HUES64 (cell line): Measurements from ENCODE around the gene CBY2.

Experiments used
- H3K27ac ChIP-seq: 2 replicates; pipeline ENCODE4 v1.7.0; 2013; ENCODE audit warnings: low read depth, low read length, inconsistent platforms
- H3K27me3 ChIP-seq: 2 replicates; pipeline ENCODE4 v1.6.1; 2013; ENCODE audit warnings: mild to moderate bottlenecking, low read length; ENCODE audit not compliant: insufficient read depth
- H3K36me3 ChIP-seq: 2 replicates; pipeline ENCODE4 v1.6.1; 2013; ENCODE audit warnings: mild to moderate bottlenecking, low read length; ENCODE audit not compliant: insufficient read depth
- H3K4me1 ChIP-seq: 2 replicates; pipeline ENCODE4 v1.6.1; 2013; ENCODE audit warnings: mild to moderate bottlenecking, low read length, moderate library complexity; ENCODE audit not compliant: insufficient read depth
- H3K4me3 ChIP-seq: 2 replicates; pipeline ENCODE4 v1.5.1; 2013; ENCODE audit warnings: mild to moderate bottlenecking, low read length, moderate library complexity
- H3K9ac ChIP-seq: 2 replicates; pipeline ENCODE4 v1.6.1; 2013; ENCODE audit warnings: mild to moderate bottlenecking, low read depth, low read length
- H3K9me3 ChIP-seq: 2 replicates; pipeline ENCODE4 v1.6.1; 2013; ENCODE audit warnings: low read depth, low read length; ENCODE audit not compliant: insufficient read depth
- WGBS: fragments of 150-250, 120-280 bp; methylation state at CpG from one replicate; pipeline ENCODE4 v1.1.7; 2013; ENCODE audit warnings: missing lambda C conversion rate; 5-methylcytosine and 5-hydroxymethylcytosine counted together

CBY2 gene

GRCh38 chr13:45718992-45719391, 16.9 kb downstream of the CBY2 start:
- Histone ChIP-seq H3K36me3 (no peaks in the 10 kb centered on the region), H3K9ac (no peak overlapping the region), H3K9me3 (no peaks in the 10 kb centered on the region), H3K27me3 (no peaks in the 10 kb centered on the region), H3K4me3 (no peak overlapping the region), H3K27ac (no peak overlapping the region), H3K4me1 (peaks cover 21% of the 10 kb centered on the region)
- WGBS = 80% methylated on average over 1 of the region's 1 CpG

- H3K27me3 ChIP-seq = no peaks in the 10 kb centered on the region
- H3K4me1 ChIP-seq = peaks cover 21% of the 10 kb centered on the region
- no peaks in the 10 kb centered on the region for H3K36me3 ChIP-seq
- no peaks in the 10 kb centered on the region for H3K9me3 ChIP-seq
- no peak overlapping the region for H3K27ac ChIP-seq
- no peak overlapping the region for H3K4me3 ChIP-seq
- WGBS = 95% methylated on average over 4 of the region's 5 CpGs
- no peak overlapping the region for H3K9ac ChIP-seq
Measured at GRCh38 chr13:45721203-45721731, 19.1 kb downstream of the CBY2 start.

GRCh38 chr13:45723798-45724197, 21.7 kb downstream of the CBY2 start:
- H3K9ac ChIP-seq = no peak overlapping the region
- no peak overlapping the region for H3K4me3 ChIP-seq
- no peaks in the 10 kb centered on the region for H3K27me3 ChIP-seq
- H3K4me1 ChIP-seq = peaks cover 17% of the 10 kb centered on the region; the same call in 1 of the 2 replicates
- H3K36me3 ChIP-seq = no peaks in the 10 kb centered on the region
- 94% methylated on average over 2 of the region's 2 CpGs for WGBS
- no peak overlapping the region for H3K27ac ChIP-seq
- no peaks in the 10 kb centered on the region for H3K9me3 ChIP-seq

GRCh38 chr13:45728759-45729158, 26.6 kb downstream of the CBY2 start:
- WGBS = 48% methylated on average over 6 of the region's 6 CpGs
- Histone ChIP-seq H3K27ac (no peak overlapping the region), H3K9me3 (no peaks in the 10 kb centered on the region), H3K4me3 (no peak overlapping the region), H3K9ac (no peak overlapping the region), H3K27me3 (no peaks in the 10 kb centered on the region), H3K36me3 (no peaks in the 10 kb centered on the region), H3K4me1 (peaks cover 3% of the 10 kb centered on the region; the same call in 1 of the 2 replicates)

- H3K36me3 ChIP-seq = no peaks in the 10 kb centered on the region
- no peak overlapping the region for H3K27ac ChIP-seq
- no peaks in the 10 kb centered on the region for H3K9me3 ChIP-seq
- no peaks in the 10 kb centered on the region for H3K27me3 ChIP-seq
- H3K4me3 ChIP-seq = no peak overlapping the region
- no peaks in the 10 kb centered on the region for H3K4me1 ChIP-seq
- H3K9ac ChIP-seq = no peak overlapping the region
- WGBS = 89% methylated on average over 2 of the region's 3 CpGs
Measured at GRCh38 chr13:45731455-45731854, 29.3 kb downstream of the CBY2 start.

- no peaks in the 10 kb centered on the region for H3K36me3 ChIP-seq
- H3K27ac ChIP-seq = no peak overlapping the region
- 76% methylated on average over 5 of the region's 5 CpGs for WGBS
- no peaks in the 10 kb centered on the region for H3K4me1 ChIP-seq
- H3K4me3 ChIP-seq = no peak overlapping the region
- no peak overlapping the region for H3K9ac ChIP-seq
- no peaks in the 10 kb centered on the region for H3K27me3 ChIP-seq
- H3K9me3 ChIP-seq = no peaks in the 10 kb centered on the region
Measured at GRCh38 chr13:45732916-45733315, 30.8 kb downstream of the CBY2 start.

- Histone ChIP-seq H3K4me1 (no peaks in the 10 kb centered on the region), H3K9ac (no peak overlapping the region), H3K9me3 (no peaks in the 10 kb centered on the region), H3K27ac (no peak overlapping the region), H3K27me3 (no peaks in the 10 kb centered on the region), H3K4me3 (no peak overlapping the region), H3K36me3 (no peaks in the 10 kb centered on the region)
- WGBS = 93% methylated on average over 5 of the region's 5 CpGs
Measured at GRCh38 chr13:45733361-45733760, 31.2 kb downstream of the CBY2 start.

- 68% methylated on average over 2 of the region's 2 CpGs for WGBS
Measured at GRCh38 chr13:45737571-45738017, 35.5 kb downstream of the CBY2 start.

GRCh38 chr13:45742985-45743384, 40.9 kb downstream of the CBY2 start:
- H3K27me3 ChIP-seq = no peaks in the 10 kb centered on the region
- H3K36me3 ChIP-seq = no peaks in the 10 kb centered on the region
- WGBS = 93% methylated on average over 5 of the region's 5 CpGs
- no peaks in the 10 kb centered on the region for H3K9me3 ChIP-seq
- H3K27ac ChIP-seq = no peak overlapping the region
- no peak overlapping the region for H3K4me3 ChIP-seq
- no peaks in the 10 kb centered on the region for H3K4me1 ChIP-seq
- no peak overlapping the region for H3K9ac ChIP-seq

More at GRCh38 chr13:45737571-45738017, 35.5 kb downstream of the CBY2 start:
- H3K36me3 ChIP-seq = no peaks in the 10 kb centered on the region
- no peak overlapping the region for H3K27ac ChIP-seq
- H3K9me3 ChIP-seq = no peaks in the 10 kb centered on the region
- no peak overlapping the region for H3K9ac ChIP-seq
- H3K27me3 ChIP-seq = no peaks in the 10 kb centered on the region
- no peaks in the 10 kb centered on the region for H3K4me1 ChIP-seq
- H3K4me3 ChIP-seq = no peak overlapping the region

GRCh38 chr13:45744979-45745378, 42.9 kb downstream of the CBY2 start:
- no peaks in the 10 kb centered on the region for H3K27me3 ChIP-seq
- no peaks in the 10 kb centered on the region for H3K36me3 ChIP-seq
- no peak overlapping the region for H3K27ac ChIP-seq
- no peak overlapping the region for H3K4me3 ChIP-seq
- H3K9ac ChIP-seq = no peak overlapping the region
- no peaks in the 10 kb centered on the region for H3K4me1 ChIP-seq
- WGBS = 91% methylated on average over 3 of the region's 3 CpGs
- H3K9me3 ChIP-seq = no peaks in the 10 kb centered on the region

GRCh38 chr13:45747071-45747470, 45.0 kb downstream of the CBY2 start:
- 92% methylated on average over 2 of the region's 2 CpGs for WGBS
- no peaks in the 10 kb centered on the region for H3K9me3 ChIP-seq

More at GRCh38 chr13:45747071-45747470, 45.0 kb downstream of the CBY2 start:
- H3K36me3 ChIP-seq = no peaks in the 10 kb centered on the region
- H3K4me3 ChIP-seq = no peak overlapping the region
- H3K4me1 ChIP-seq = 0 out of 2 replicates have a peak, but pooled peaks cover 5% of the 10 kb centered on the region
- no peaks in the 10 kb centered on the region for H3K27me3 ChIP-seq
- no peak overlapping the region for H3K27ac ChIP-seq
- no peak overlapping the region for H3K9ac ChIP-seq
